Left ventricle myocardium superior (tissue), 1 donor: ENCODE results near the gene EHHADH. TPM values are rescaled to one million over a fixed set of nuclear protein-coding genes. Genes with fewer than 3 reads are reported as not detected.
"Not testable (repeated sequence)": the region's sequence is repeated elsewhere in the genome, so short reads cannot be mapped to it uniquely, and the experiment has no call there.

Experiments
- ATAC-seq: fragments of 200-7000 bp; cut with Tn5 transposase; one replicate; pipeline ENCODE4 v1.9.1; 2020; ENCODE audit warnings: mild to moderate bottlenecking, moderate library complexity
- DNase-seq: peaks from one replicate; pipeline ENCODE4 v3.0.0-alpha.2; 2020
- intact Hi-C: fragments of 100-400 bp; cut with micrococcal nuclease; formaldehyde crosslinking; loops from one replicate; pipeline ENCODE4 v1.11.0; 2022
- long read RNA-seq: library from polyadenylated mRNA; unstranded; transcript quantifications from one replicate; pipeline ENCODE4 v2.0.0, GENCODE V29; 2021
- total RNA-seq: library from RNA; stranded (reverse); fragmentation: NEBNext Ultra II Directional; extraction: Animal tissue kit (Norgen Biotek cat#: 25700); gene quantifications from one replicate; pipeline ENCODE4 v1.2.1, GENCODE V29; 2021
- donor health status: DM: no; HTN: yes; CAD: no; lungs with severe emphysema.

Gene EHHADH
- 19.2 TPM for total RNA-seq
- long read RNA-seq, transcript EHHADH-201 (7 exons, 3,850 nt), result major isoform, 5 of 9 reads
- long read RNA-seq, partial matches to known transcripts, result 3 of 9 reads
- long read RNA-seq, other reads (novel, unspliced or antisense), result 1 of 9 reads

GRCh38 chr3:185253645-185254410 is at the start of gene EHHADH:
Gene EHHADH, minus strand, starts transcription at chr3:185254049. Its CDS starts 27 bp downstream, at chr3:185254022.
- DNase-seq, result peak; percentile 90
- intact Hi-C loops, result no loop called here
- ATAC-seq, result peak; percentile 100

- DNase-seq, intact Hi-C loops, ATAC-seq: not testable (repeated sequence)
Measured at GRCh38 chr3:185299918-185300426, 46.1 kb upstream of the EHHADH start.

- DNase-seq, result no peak
- ATAC-seq, result no peak
- intact Hi-C loops, result no loop called here
Measured at GRCh38 chr3:185297867-185298266, 44.0 kb upstream of the EHHADH start.

- intact Hi-C loops, result no loop called here
- DNase-seq (no peak), ATAC-seq (no peak)
Measured at GRCh38 chr3:185292238-185292637, 38.4 kb upstream of the EHHADH start.

DNA sequence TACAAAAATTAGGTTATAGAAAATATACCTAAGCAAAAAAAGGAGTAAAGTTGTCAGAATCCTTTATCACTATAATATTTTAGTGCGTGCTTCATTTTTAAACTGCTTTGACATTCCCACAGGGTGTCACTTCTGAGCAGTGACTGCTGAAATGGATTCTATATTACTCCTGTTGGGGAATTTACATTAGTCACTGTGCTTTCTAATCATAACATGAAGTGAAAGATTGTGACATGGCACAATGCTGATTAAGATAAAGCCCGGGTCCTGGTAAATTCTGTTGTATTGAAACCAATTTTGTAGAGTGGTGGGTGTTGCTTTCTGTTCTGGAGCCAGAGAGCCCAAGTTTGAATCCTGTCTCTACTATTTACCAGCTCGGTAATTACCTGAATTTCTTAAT is 36.4 kb upstream of the EHHADH start:
- DNase-seq (no peak), ATAC-seq (no peak)
- intact Hi-C loops, result no loop called here

DNA sequence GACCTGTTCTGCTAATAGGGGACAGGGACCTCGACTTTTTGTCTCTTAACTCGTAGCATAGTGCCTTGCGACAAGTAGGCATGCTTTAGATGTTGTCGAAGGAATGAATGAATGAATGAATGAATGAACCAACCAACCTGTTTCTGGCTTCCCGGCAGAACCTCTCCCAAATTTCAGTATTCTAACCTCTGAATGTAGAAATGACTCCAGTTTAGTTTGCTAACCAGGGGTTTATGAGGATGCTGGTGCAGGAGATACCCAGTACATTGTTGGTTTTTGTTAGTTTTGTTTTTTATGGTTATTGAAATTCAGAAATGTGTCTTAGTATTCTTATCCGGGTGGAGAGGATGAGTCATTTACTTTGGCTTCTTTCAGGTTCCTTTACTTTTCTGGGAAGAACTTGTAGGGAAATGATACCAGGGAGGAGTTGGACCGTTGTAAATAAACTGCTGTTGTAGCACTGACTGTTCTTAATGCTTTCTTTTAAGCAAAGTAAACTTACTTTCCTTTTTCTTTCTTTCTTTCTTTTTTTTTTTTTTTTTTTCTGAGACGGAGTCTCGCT is 29.6 kb upstream of the EHHADH start:
- ATAC-seq, result no peak
- no peak for DNase-seq
- intact Hi-C loops, result no loop called here

GRCh38 chr3:185282696-185283373 is 29.0 kb upstream of the EHHADH start:
- peak; percentile 97 for DNase-seq
- peak; percentile 100 for ATAC-seq
- intact Hi-C loops, result no loop called here

DNA sequence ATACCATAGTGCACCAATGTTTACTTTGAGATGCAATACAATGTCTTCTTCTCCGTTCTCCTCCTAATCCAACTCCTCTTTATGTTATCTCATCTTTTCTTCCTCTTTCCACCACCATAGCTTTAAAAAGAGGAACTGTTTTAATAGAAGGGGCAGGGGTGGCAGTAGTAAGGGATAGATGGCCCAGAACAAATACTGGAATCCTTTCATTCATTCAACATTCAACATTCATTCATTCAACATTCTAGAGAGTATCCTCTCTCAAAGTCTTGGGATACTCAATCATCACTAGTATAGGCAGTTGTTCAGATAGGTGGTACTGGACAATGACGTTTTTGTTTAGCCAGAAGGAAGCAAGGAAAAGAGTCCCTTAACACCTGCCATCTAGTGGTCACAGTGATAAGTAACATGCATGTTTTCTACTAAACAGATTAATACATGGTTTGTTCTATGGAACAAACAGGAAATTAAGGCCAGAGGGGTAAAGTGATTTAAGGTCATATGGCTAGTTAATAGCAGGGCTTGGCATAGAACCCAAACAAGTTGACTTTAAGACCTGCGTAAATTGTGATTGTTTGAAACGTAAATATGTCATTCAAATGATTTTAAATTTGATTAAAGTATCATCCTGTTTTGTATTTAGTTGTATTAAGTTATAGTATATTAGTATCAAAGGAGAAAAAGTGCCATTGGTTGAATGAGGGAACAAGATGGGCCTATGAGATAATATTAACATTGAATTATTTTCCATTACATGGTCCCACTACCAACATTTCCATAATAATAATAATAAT is 26.9 kb upstream of the EHHADH start:
- intact Hi-C loops, result no loop called here
- ATAC-seq (no peak), DNase-seq (no peak)

DNA sequence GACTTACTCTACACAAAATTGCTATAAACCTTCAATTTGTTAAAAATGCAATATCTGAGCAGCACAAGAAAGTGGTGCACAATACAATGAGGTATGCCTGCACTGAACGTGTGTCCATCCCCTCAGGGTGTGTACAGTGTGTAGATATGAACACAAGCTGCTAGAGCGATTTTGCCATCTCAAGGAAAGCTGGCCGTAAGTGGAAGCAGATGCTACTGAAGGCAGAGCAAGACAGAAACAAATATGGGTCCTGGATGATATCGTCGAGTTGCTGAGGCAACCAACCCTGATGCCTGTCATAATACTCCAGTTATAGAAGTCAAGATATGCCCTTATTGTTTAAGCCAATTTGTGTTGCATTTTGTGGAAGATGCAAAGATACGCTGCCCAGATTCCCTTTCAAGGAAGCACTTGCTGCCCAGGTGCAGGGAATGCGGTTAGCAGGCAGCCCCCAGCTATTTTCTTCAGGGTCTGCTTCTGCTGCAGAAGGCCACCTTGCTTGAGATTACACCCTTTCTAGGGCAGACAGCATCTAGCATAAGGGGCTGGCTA is 25.8 kb upstream of the EHHADH start:
- ATAC-seq, result no peak
- no peak for DNase-seq
- intact Hi-C loops, result no loop called here

- no peak for DNase-seq
- intact Hi-C loops, result no loop called here
- no peak for ATAC-seq
Measured at GRCh38 chr3:185276415-185276814, 22.6 kb upstream of the EHHADH start.

DNA sequence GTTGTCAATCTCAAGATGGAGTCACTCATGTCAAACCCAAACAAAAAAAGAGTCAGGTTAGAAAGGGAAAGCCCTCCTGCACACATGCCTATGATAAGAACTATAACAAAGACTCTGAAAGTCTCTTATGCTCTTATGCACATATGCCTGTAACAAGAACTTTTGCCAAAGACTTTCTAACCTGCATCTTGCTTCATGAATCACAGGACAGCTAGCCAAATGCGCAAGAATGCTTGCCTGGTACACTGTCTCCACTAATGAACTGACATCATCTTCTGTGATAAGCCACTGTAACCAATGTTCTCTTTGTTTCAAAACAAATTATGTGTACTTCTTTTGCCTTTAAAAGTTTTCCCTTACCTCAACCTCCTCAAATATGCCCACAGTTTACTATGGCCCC is 18.2 kb upstream of the EHHADH start:
- ATAC-seq (no peak), DNase-seq (no peak)
- intact Hi-C loops, result no loop called here

GRCh38 chr3:185270956-185271332 is 17.1 kb upstream of the EHHADH start:
- ATAC-seq, result no peak
- intact Hi-C loops, result no loop called here
- no peak for DNase-seq

- ATAC-seq (peak; percentile 70), DNase-seq (no peak)
- intact Hi-C loops, result no loop called here
Measured at GRCh38 chr3:185270262-185270955, 16.6 kb upstream of the EHHADH start.

- intact Hi-C loops, result no loop called here
- DNase-seq (no peak), ATAC-seq (no peak)
Measured at GRCh38 chr3:185268194-185268962, 14.5 kb upstream of the EHHADH start.

DNA sequence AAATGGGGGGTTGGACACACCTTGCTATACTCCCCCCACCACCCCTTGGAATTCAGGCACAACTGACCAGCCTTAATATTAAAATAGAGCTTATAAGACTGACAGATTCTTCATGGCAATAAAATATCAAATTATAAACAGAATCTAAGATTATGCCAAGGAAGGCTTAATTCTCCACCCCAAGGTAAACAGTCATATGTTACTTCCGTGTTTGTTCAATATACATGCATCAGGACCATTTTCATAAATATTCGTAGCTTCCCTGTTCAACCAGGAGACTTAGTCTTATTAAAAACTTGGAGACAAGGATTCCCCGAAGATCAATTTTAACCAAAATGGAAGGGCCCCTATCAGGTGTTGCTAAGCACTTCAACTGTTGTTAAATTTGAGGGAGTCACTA is 13.3 kb upstream of the EHHADH start:
- intact Hi-C loops, result no loop called here
- no peak for ATAC-seq
- DNase-seq, result no peak

GRCh38 chr3:185264849-185265553 is 11.2 kb upstream of the EHHADH start:
- no peak for ATAC-seq
- intact Hi-C loops, result no loop called here
- no peak for DNase-seq

DNA sequence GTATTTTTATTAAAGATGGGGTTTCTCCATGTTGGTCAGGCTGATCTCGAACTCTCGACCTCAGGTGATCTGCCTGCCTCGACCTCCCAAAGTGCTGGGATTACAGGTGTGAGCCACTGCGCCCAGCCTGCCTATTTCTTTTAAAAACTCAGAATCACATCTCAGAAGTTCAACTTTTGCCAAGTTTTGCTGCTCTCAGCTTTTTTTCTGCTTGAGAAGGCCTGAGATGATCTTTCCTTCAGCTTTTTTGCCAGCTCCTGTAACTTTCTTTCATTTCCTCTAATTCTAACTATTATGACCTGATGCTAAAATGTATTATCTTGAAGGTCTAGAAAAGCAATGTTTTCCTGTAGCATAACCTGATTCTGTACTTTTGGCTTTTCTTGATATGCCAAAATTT is 9.6 kb upstream of the EHHADH start:
- intact Hi-C loops, result no loop called here
- ATAC-seq (no peak), DNase-seq (no peak)
